ENCODE results near the gene AUP1. TPM values are rescaled to one million over a fixed set of nuclear protein-coding genes. Genes with fewer than 3 reads are reported as not detected.
A peak's percentile ranks its signal among the peaks of the same experiment; 100 is the strongest.

AUP1 gene
- total RNA-seq, 5 donors from 2014 or later (not counting 1 experiment from before 2014, with no cell fraction given), result 144 to 167 (median 149) TPM

DNA sequence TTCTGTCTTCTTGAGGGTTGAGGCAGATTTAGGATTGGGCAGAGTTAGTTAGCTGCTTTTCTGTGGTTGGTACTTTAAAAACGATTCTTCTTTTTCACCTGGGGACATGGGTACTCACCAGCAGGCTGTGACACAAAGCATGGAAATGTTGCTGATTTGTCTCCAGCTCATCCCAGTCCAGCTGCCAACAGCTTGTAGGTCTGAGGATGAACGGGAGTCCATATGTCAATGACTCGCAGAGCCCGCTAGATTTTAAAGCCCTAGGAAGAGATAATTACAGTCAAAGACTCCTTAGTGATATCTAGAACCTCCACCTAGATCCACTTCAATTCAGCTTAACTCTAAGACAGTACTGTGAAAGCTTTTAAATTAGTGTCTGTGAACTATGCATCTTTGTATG, 45.8 kb upstream of the AUP1 start:
- Histone ChIP-seq H3K27ac (ENCODE audit: low read length) (no peak overlapping the region), H3K4me3 (ENCODE audit: control insufficient read depth in 1 of 2, extremely low read depth in 1 of 2, low read length in 1 of 2) (no peak overlapping the region), H3K36me3 (ENCODE audit: control insufficient read depth in 2 of 2, extremely low read depth in 1 of 2, insufficient read depth in 1 of 2, low read length in 1 of 2) (no peaks in the 10 kb centered on the region), H3K4me1 (ENCODE audit: control insufficient read depth in 1 of 2, extremely low read depth in 1 of 2, insufficient read depth in 2 of 2, low read length in 2 of 2) (peaks cover 4 to 8% of the 10 kb centered on the region in 2 experiments), H3K9me3 (no peaks in the 10 kb centered on the region), H3K27me3 (replicated peaks in 1 of 2; ENCODE audit: control insufficient read depth in 2 of 2, extremely low read depth in 1 of 2, insufficient read depth in 2 of 2, low read length in 1 of 2) (peaks cover 0 to 6% of the 10 kb centered on the region in 2 experiments)
- Mint-ChIP-seq H3K4me1 (peaks cover 13 to 16% (median 15%) of the 10 kb centered on the region in 3 donors), H3K27me3 (peaks cover 7 to 10% of the 10 kb centered on the region in 2 donors), H3K4me3 (no peak overlapping the region), H3K36me3 (no peaks in the 10 kb centered on the region), H3K9me3 (no peaks in the 10 kb centered on the region), H3K27ac (no peak overlapping the region)
- no peak for ATAC-seq (replicated peaks in 1 of 4)
- DNase-seq, result no peak
- ChIA-PET POLR2A (no interaction called here), CTCF (interaction anchor here in 1 of 2 donors (0.9 kb wide), 1 partner anchor 11 kb away, joined by 3 read pairs; no protein-coding TSS in a partner anchor)
- 94% methylated on average over 4 of the region's 4 CpGs for WGBS (ENCODE audit: insufficient coverage)

DNA sequence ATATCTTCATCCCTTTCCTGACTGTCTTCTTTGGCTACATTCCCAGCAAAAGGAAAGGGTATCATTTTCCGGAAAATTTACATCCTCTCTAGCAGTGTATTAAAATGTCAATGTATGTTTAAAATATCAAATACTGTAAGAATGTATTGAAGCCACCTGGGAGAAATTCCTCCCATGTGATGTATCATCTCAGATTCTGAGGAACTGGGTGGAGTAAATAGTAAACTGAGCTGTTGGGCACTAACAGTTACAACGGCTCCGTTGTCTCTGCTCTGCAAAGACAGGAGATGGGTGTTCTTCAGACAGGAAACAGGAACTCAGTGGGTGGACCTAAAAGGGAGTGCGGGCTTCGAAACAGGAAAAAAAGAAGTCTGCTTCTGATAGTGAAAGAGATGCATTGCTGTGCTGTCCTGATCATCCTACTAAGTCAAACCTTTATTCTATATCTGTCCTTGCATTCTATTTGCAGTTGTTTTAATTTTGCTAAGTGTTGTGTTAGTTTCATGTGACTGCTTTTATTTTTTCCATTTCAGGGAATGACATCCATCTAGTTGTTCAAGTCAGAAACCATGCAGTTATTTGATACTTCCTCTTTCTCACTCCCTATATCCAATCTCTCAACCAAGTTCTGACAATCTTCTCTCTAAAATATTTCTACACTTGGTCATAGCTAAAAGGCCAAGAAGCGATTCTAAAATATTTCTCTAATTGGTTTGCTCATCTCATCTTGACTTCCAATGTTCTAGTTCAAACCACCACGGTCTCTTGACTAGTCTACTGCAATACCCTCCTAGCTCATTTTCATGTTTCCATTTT, 44.4 kb upstream of the AUP1 start:
- H3K4me1 ChIP-seq (ENCODE audit: control insufficient read depth in 1 of 2, extremely low read depth in 1 of 2, insufficient read depth in 2 of 2, low read length in 2 of 2), result peaks cover 4 to 8% of the 10 kb centered on the region in 2 experiments
- WGBS (ENCODE audit: insufficient coverage), result 33% methylated on average over 3 of the region's 7 CpGs
- H3K4me1 Mint-ChIP-seq, result peaks cover 13 to 16% (median 15%) of the 10 kb centered on the region in 3 donors
- H3K27me3 Mint-ChIP-seq, result peaks cover 4 to 7% of the 10 kb centered on the region in 2 donors
- no peaks in the 10 kb centered on the region for H3K9me3 ChIP-seq
- POLR2A ChIA-PET, result no interaction called here
- no peaks in the 10 kb centered on the region for H3K36me3 Mint-ChIP-seq
- ATAC-seq (replicated peaks in 1 of 4), result peak; percentile 75 to 98 (median 92)
- no peaks in the 10 kb centered on the region for H3K36me3 ChIP-seq (ENCODE audit: control insufficient read depth in 2 of 2, extremely low read depth in 1 of 2, insufficient read depth in 1 of 2, low read length in 1 of 2)
- no peaks in the 10 kb centered on the region for H3K9me3 Mint-ChIP-seq
- peak overlapping the region; percentile 52 to 59 (median 52) for H3K4me3 Mint-ChIP-seq
- CTCF ChIA-PET, result interaction anchor here (0.6 to 1.1 kb wide), 2 partner anchors 11 to 395 kb away, joined by 7 to 9 read pairs; no protein-coding TSS in a partner anchor
- H3K27ac ChIP-seq (ENCODE audit: low read length), result peak overlapping the region; percentile 48
- peak in 2 of 35 experiments; percentile 34 to 55 for DNase-seq
- peaks cover 0 to 6% of the 10 kb centered on the region in 2 experiments for H3K27me3 ChIP-seq (replicated peaks in 1 of 2; ENCODE audit: control insufficient read depth in 2 of 2, extremely low read depth in 1 of 2, insufficient read depth in 2 of 2, low read length in 1 of 2)
- H3K4me3 ChIP-seq (ENCODE audit: control insufficient read depth in 1 of 2, extremely low read depth in 1 of 2, low read length in 1 of 2), result peak overlapping the region in 1 of 2 donors; percentile 19
- peak overlapping the region; percentile 82 to 87 for H3K27ac Mint-ChIP-seq

DNA sequence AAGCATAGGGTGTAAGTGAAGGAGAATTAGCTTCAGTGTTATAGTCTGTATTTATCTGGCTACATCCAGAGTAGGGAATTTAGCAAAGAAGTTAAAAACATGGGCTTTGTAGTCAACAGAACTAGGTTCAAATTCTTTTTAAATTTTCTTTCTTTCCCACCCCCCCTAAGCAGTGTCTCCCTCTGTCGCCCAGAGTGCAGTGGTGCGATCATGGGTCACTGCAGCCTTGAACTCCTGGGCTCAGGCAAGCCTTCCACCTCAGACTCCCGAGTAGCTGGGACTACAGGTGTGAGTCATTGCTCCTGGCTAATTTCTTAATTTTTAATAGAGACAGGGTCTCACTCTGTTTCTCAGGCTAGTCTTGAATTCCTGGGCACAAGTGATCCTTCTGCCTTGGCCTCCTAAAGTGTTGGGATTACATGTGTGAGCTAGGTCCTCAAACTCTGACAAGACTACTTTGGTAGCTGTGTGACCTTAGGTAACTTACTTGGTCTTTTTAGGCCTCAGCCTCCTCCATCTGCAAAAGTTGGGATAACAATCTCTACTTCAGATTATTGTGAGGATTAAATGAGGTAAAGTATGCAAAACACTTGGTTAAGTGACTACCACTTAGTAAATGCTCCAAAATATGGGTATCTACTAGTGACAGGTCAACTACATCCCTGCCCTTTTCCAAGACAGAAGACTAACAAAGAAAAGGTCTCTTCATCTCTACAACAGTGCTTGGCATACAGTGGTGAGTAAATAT, 42.8 kb upstream of the AUP1 start:
- H3K4me3 Mint-ChIP-seq, result no peak overlapping the region
- H3K27ac ChIP-seq (ENCODE audit: low read length), result no peak overlapping the region
- peaks cover 10 to 11% of the 10 kb centered on the region in 2 donors for H3K27me3 Mint-ChIP-seq
- H3K36me3 Mint-ChIP-seq, result no peaks in the 10 kb centered on the region
- H3K9me3 ChIP-seq, result no peaks in the 10 kb centered on the region
- H3K4me1 ChIP-seq (ENCODE audit: control insufficient read depth in 1 of 2, extremely low read depth in 1 of 2, insufficient read depth in 2 of 2, low read length in 2 of 2), result peaks cover 4 to 8% of the 10 kb centered on the region in 2 experiments
- DNase-seq, result no peak
- H3K27me3 ChIP-seq (replicated peaks in 1 of 2; ENCODE audit: control insufficient read depth in 2 of 2, extremely low read depth in 1 of 2, insufficient read depth in 2 of 2, low read length in 1 of 2), result peaks cover 0 to 3% of the 10 kb centered on the region in 2 experiments
- H3K4me3 ChIP-seq (ENCODE audit: control insufficient read depth in 1 of 2, extremely low read depth in 1 of 2, low read length in 1 of 2), result no peak overlapping the region
- ATAC-seq (replicated peaks in 1 of 4), result no peak
- ChIA-PET POLR2A (no interaction called here), CTCF (no interaction called here)
- H3K27ac Mint-ChIP-seq, result no peak overlapping the region
- H3K36me3 ChIP-seq (ENCODE audit: control insufficient read depth in 2 of 2, extremely low read depth in 1 of 2, insufficient read depth in 1 of 2, low read length in 1 of 2), result no peaks in the 10 kb centered on the region
- H3K9me3 Mint-ChIP-seq, result no peaks in the 10 kb centered on the region
- H3K4me1 Mint-ChIP-seq, result peaks cover 13 to 16% (median 15%) of the 10 kb centered on the region in 3 donors
- 89% methylated on average over 3 of the region's 3 CpGs for WGBS (ENCODE audit: insufficient coverage)

DNA sequence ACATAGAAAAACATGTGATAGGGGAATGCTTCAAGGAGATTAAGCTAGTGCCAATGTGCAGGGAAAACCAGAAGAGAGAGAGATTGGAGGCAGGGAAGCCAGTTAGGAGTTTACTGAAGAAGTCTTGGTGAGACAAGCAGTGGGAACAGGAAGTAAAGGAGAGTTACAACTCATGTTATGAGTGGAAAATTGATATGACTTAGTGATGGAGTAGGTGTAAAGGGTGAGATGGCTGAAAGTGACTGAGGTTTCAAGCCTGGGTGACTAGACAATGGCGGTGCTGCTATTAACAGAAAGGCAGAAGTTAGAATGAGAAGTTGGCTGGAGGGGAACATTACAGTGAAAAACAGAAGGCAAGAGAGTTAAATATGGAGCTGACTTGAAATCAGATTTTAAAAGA, 41.6 kb upstream of the AUP1 start:
- peaks cover 9 to 10% of the 10 kb centered on the region in 2 donors for H3K27me3 Mint-ChIP-seq
- Histone ChIP-seq H3K27me3 (replicated peaks in 1 of 2; ENCODE audit: control insufficient read depth in 2 of 2, extremely low read depth in 1 of 2, insufficient read depth in 2 of 2, low read length in 1 of 2) (no peaks in the 10 kb centered on the region), H3K4me3 (ENCODE audit: control insufficient read depth in 1 of 2, extremely low read depth in 1 of 2, low read length in 1 of 2) (no peak overlapping the region), H3K4me1 (ENCODE audit: control insufficient read depth in 1 of 2, extremely low read depth in 1 of 2, insufficient read depth in 2 of 2, low read length in 2 of 2) (peaks cover 4 to 8% of the 10 kb centered on the region in 2 experiments), H3K27ac (ENCODE audit: low read length) (no peak overlapping the region), H3K36me3 (ENCODE audit: control insufficient read depth in 2 of 2, extremely low read depth in 1 of 2, insufficient read depth in 1 of 2, low read length in 1 of 2) (no peaks in the 10 kb centered on the region), H3K9me3 (no peaks in the 10 kb centered on the region)
- no peaks in the 10 kb centered on the region for H3K36me3 Mint-ChIP-seq
- WGBS (ENCODE audit: insufficient coverage), result 15% methylated on average over 1 of the region's 1 CpG
- H3K4me3 Mint-ChIP-seq, result no peak overlapping the region
- no peaks in the 10 kb centered on the region for H3K9me3 Mint-ChIP-seq
- ChIA-PET POLR2A (no interaction called here), CTCF (interaction anchor here in 1 of 2 donors (0.6 kb wide), 1 partner anchor 13 kb away, joined by 3 read pairs; no protein-coding TSS in a partner anchor)
- H3K4me1 Mint-ChIP-seq, result peaks cover 13 to 16% (median 15%) of the 10 kb centered on the region in 3 donors
- DNase-seq, result no peak
- ATAC-seq (replicated peaks in 1 of 4), result no peak
- no peak overlapping the region for H3K27ac Mint-ChIP-seq

DNA sequence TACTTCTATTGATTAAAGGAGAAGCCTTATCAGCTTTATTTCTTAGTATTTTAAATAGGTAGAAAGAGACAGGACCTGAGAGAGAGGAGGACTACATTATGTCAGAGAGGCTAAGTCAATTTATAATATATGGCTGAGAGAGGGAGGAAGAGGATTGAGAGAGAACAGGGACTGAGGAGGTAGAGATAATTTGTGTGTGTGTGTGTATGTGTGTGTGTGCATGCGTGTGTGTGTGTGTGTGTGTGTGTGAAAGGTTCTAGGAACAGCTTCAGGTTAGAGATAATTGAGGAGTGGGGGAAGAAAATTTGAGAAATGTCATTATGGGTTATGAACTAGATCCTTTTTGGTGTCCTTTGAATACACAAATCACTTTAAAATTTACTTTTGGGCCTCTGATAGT, 40.2 kb upstream of the AUP1 start:
- H3K27me3 Mint-ChIP-seq, result peaks cover 9 to 12% of the 10 kb centered on the region in 2 donors
- H3K36me3 Mint-ChIP-seq, result no peaks in the 10 kb centered on the region
- H3K9me3 Mint-ChIP-seq, result no peaks in the 10 kb centered on the region
- Histone ChIP-seq H3K27me3 (replicated peaks in 1 of 2; ENCODE audit: control insufficient read depth in 2 of 2, extremely low read depth in 1 of 2, insufficient read depth in 2 of 2, low read length in 1 of 2) (no peaks in the 10 kb centered on the region), H3K4me3 (ENCODE audit: control insufficient read depth in 1 of 2, extremely low read depth in 1 of 2, low read length in 1 of 2) (no peak overlapping the region), H3K4me1 (ENCODE audit: control insufficient read depth in 1 of 2, extremely low read depth in 1 of 2, insufficient read depth in 2 of 2, low read length in 2 of 2) (peaks cover 4 to 8% of the 10 kb centered on the region in 2 experiments), H3K36me3 (ENCODE audit: control insufficient read depth in 2 of 2, extremely low read depth in 1 of 2, insufficient read depth in 1 of 2, low read length in 1 of 2) (no peaks in the 10 kb centered on the region), H3K9me3 (no peaks in the 10 kb centered on the region), H3K27ac (ENCODE audit: low read length) (no peak overlapping the region)
- no peak overlapping the region for H3K27ac Mint-ChIP-seq
- DNase-seq, result no peak
- POLR2A ChIA-PET, result interaction anchor here in 1 of 2 donors (0.7 kb wide), 1 partner anchor 528 kb away, joined by 3 read pairs; no protein-coding TSS in a partner anchor
- H3K4me3 Mint-ChIP-seq, result no peak overlapping the region
- no peak for ATAC-seq (replicated peaks in 1 of 4)
- H3K4me1 Mint-ChIP-seq, result peaks cover 13 to 14% (median 14%) of the 10 kb centered on the region in 3 donors
- WGBS (ENCODE audit: insufficient coverage), result 88% methylated on average over 1 of the region's 1 CpG
- CTCF ChIA-PET, result interaction anchor here in 1 of 2 donors (0.6 kb wide), 1 partner anchor 164 kb away, joined by 3 read pairs; no protein-coding TSS in a partner anchor

DNA sequence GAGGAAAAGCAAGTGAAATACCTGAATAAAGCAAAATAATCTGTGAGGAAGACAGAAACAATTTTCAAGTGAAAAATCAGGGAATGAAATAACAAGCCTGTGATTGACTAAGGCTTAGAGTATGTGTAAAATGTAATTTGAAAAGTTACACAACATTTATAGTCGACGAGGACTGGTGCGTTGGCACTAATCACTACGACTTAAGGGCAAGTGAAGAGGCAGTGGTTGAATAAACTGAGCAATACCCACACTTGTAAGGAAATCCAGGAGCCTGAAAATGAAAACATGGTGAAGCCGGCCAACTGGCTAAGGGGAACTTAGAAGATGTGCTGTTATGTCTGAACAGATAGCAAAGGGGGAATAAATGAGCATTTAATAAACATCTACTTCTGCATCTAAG, 38.4 kb upstream of the AUP1 start:
- H3K4me1 Mint-ChIP-seq, result no peaks in the 10 kb centered on the region

More for the DNA sequence above, 38.4 kb upstream of the AUP1 start:
- no peaks in the 10 kb centered on the region for H3K9me3 ChIP-seq
- CTCF ChIA-PET, result no interaction called here
- Mint-ChIP-seq H3K27me3 (peaks cover 11 to 15% of the 10 kb centered on the region in 2 donors), H3K27ac (no peak overlapping the region), H3K4me3 (no peak overlapping the region), H3K9me3 (no peaks in the 10 kb centered on the region), H3K36me3 (no peaks in the 10 kb centered on the region)
- H3K4me1 ChIP-seq (ENCODE audit: control insufficient read depth in 1 of 2, extremely low read depth in 1 of 2, insufficient read depth in 2 of 2, low read length in 2 of 2), result no peaks in the 10 kb centered on the region
- WGBS (ENCODE audit: insufficient coverage), result no CpG with 5 or more reads among the region's 5 CpGs
- H3K4me3 ChIP-seq (ENCODE audit: control insufficient read depth in 1 of 2, extremely low read depth in 1 of 2, low read length in 1 of 2), result no peak overlapping the region
- H3K27ac ChIP-seq (ENCODE audit: low read length), result no peak overlapping the region
- no peak for ATAC-seq (replicated peaks in 1 of 4)
- H3K27me3 ChIP-seq (replicated peaks in 1 of 2; ENCODE audit: control insufficient read depth in 2 of 2, extremely low read depth in 1 of 2, insufficient read depth in 2 of 2, low read length in 1 of 2), result peaks cover 0 to 3% of the 10 kb centered on the region in 2 experiments
- POLR2A ChIA-PET, result no interaction called here
- H3K36me3 ChIP-seq (ENCODE audit: control insufficient read depth in 2 of 2, extremely low read depth in 1 of 2, insufficient read depth in 1 of 2, low read length in 1 of 2), result no peaks in the 10 kb centered on the region
- DNase-seq, result no peak
